ENCODE measurements around the gene NR2C2. TPM values are rescaled to one million over a fixed set of nuclear protein-coding genes. Genes with fewer than 3 reads are reported as not detected.
A peak's percentile ranks its signal among the peaks of the same experiment; 100 is the strongest.

Gene NR2C2
- total RNA-seq, 1 experiment from 2014 or later = 38.5 TPM

- Mint-ChIP-seq H3K4me1 (no peaks in the 10 kb centered on the region), H3K36me3 (ENCODE audit: insufficient read depth in 1 of 3, low read depth in 3 of 3) (peaks cover 33 to 97% (median 84%) of the 10 kb centered on the region in 3 experiments; a peak in 6 of 7 replicates), H3K9me3 (no peaks in the 10 kb centered on the region), H3K27me3 (ENCODE audit: low read depth) (no peaks in the 10 kb centered on the region), H3K27ac (peak overlapping the region in 1 of 3 experiments; percentile 1; a peak in 1 of 7 replicates), H3K4me3 (no peak overlapping the region)
- Histone ChIP-seq H3K79me2 (ENCODE audit: insufficient read depth, low read length) (no peaks in the 10 kb centered on the region), H3K4me1 (ENCODE audit: insufficient read depth, low read length) (no peaks in the 10 kb centered on the region), H2BK15ac (ENCODE audit: low read depth, low read length) (no peak overlapping the region), H3K4ac (ENCODE audit: low read depth, low read length) (no peak overlapping the region), H3K23me2 (ENCODE audit: insufficient read length, low read depth, low read length, poor library complexity, severe bottlenecking) (no peaks in the 10 kb centered on the region), H4K20me1 (ENCODE audit: control insufficient read depth, insufficient read depth, insufficient read length) (no peaks in the 10 kb centered on the region), H2BK120ac (ENCODE audit: low read depth, low read length, poor library complexity, severe bottlenecking) (no peak overlapping the region), H3K56ac (ENCODE audit: insufficient read length, low read depth, low read length) (no peak overlapping the region), H2BK20ac (ENCODE audit: low read depth, low read length, poor library complexity, severe bottlenecking) (no peak overlapping the region), H2AFZ (ENCODE audit: low read length) (no peak overlapping the region), H4K91ac (ENCODE audit: insufficient read length, low read depth, low read length) (no peak overlapping the region), H4K8ac (replicated peaks; ENCODE audit: insufficient read length, low read depth, low read length) (no peak overlapping the region), H3K18ac (ENCODE audit: insufficient read length, low read depth, low read length) (no peak overlapping the region), H3K14ac (ENCODE audit: insufficient read depth, low read length) (no peak overlapping the region), H2AK5ac (ENCODE audit: insufficient read length, low read length) (no peak overlapping the region), H3K27ac (ENCODE audit: insufficient read length, low read depth, low read length) (no peak overlapping the region), H2BK5ac (ENCODE audit: insufficient read length, low read length) (no peak overlapping the region), H4K5ac (ENCODE audit: insufficient read length, low read depth, low read length) (no peak overlapping the region), H3K4me2 (ENCODE audit: insufficient read depth, insufficient read length, low read length) (no peak overlapping the region), H3K9me3 (ENCODE audit: control insufficient read depth, low read depth, low read length) (no peaks in the 10 kb centered on the region), H3K23ac (ENCODE audit: insufficient read length, low read depth, low read length) (no peak overlapping the region), H3T11ph (ENCODE audit: low read length) (no peak overlapping the region), H2BK12ac (ENCODE audit: insufficient read length, low read depth, low read length) (no peak overlapping the region), H3K79me1 (ENCODE audit: insufficient read depth, low read depth, low read length, poor library complexity, severe bottlenecking) (no peaks in the 10 kb centered on the region), H3K27me3 (ENCODE audit: insufficient read depth, low read length) (no peaks in the 10 kb centered on the region), H3K9ac (ENCODE audit: extremely low read depth, insufficient read length, low read length) (no peak overlapping the region)
- no peak for DNase-seq
- no CpG with 5 or more reads among the region's 3 CpGs for WGBS (ENCODE audit: extremely low coverage, insufficient read length, low lambda C conversion rate)
- TF ChIP-seq CTCF (conservative IDR thresholded peaks at IDR 0.05) = no peak
Observed at GRCh38 chr3:15040844-15041243, 93.5 kb downstream of the NR2C2 start.

Measured in H9 (cell line).